Naive thymus-derived CD4-positive, alpha-beta T cell (primary cell): ENCODE results near the gene SSX4B. TPM values are rescaled to one million over a fixed set of nuclear protein-coding genes. Genes with fewer than 3 reads are reported as not detected.
A peak's percentile ranks its signal among the peaks of the same experiment; 100 is the strongest.
"Not testable (repeated sequence)": the region's sequence is repeated elsewhere in the genome, so short reads cannot be mapped to it uniquely, and the experiment has no call there.

Source experiments
- ATAC-seq: fragments of 150-1000 bp; cut with Tn5 transposase; 2 replicates; pipeline ENCODE4 v1.10.0; 2021; ENCODE audit warnings: mild to moderate bottlenecking, moderate library complexity
- CTCF ChIA-PET: fragments of 350-600 bp; sonication (Branson Sonifier 250); formaldehyde crosslinking; loops from one replicate; lab custom pipeline; 2021; ENCODE audit warnings: antibody characterized with exemption; lab: Charles Lee
- POLR2A ChIA-PET: fragments of 350-600 bp; sonication (Branson Sonifier 250); formaldehyde crosslinking; loops from one replicate; lab custom pipeline; 2021; ENCODE audit warnings: antibody characterized with exemption, inconsistent platforms; lab: Charles Lee
- DNase-seq, 9 donors: peaks; one replicate each; pipeline versions ENCODE4 v3.0.0 to v3.0.0-alpha.2; 2020 to 2022; ENCODE audit warnings: mixed read lengths in 1 of 9
- H3K27ac ChIP-seq: one replicate; pipeline ENCODE4 v1.7.0; 2013; ENCODE audit warnings: mild to moderate bottlenecking, low read depth, low read length, moderate library complexity
- H3K27me3 ChIP-seq, 2 donors: one replicate each; pipeline ENCODE4 v1.7.0; 2013; ENCODE audit warnings: low read length in 2 of 2, mild to moderate bottlenecking in 2 of 2, moderate library complexity in 2 of 2; ENCODE audit not compliant: control insufficient read depth in 2 of 2, insufficient read depth in 2 of 2
- H3K36me3 ChIP-seq, 3 experiments: 1 replicate in 2 of 3; 2 replicates in 1 of 3; pipeline ENCODE4 v1.7.0; 2013; ENCODE audit warnings: low read length in 3 of 3, mild to moderate bottlenecking in 3 of 3, moderate library complexity in 1 of 3; ENCODE audit not compliant: insufficient read depth in 3 of 3, control insufficient read depth in 2 of 3
- H3K4me1 ChIP-seq, 2 donors: one replicate each; pipeline ENCODE4 v1.7.0; 2013; ENCODE audit warnings: low read length in 2 of 2, mild to moderate bottlenecking in 2 of 2, moderate library complexity in 1 of 2; ENCODE audit not compliant: control insufficient read depth in 2 of 2, insufficient read depth in 2 of 2
- H3K4me3 ChIP-seq: 2 replicates; pipeline ENCODE4 v1.7.0; 2013; ENCODE audit warnings: mild to moderate bottlenecking, low read length
- H3K9me3 ChIP-seq, 3 experiments: 1 replicate in 2 of 3; 2 replicates in 1 of 3; pipeline ENCODE4 v1.7.0; 2013; ENCODE audit warnings: low read length in 3 of 3; ENCODE audit not compliant: control insufficient read depth in 2 of 3
- H3K27ac Mint-ChIP-seq, 9 donors: one replicate each; pipeline ENCODE4 v1.8.0; 2020 to 2022; ENCODE audit warnings: mixed read lengths in 9 of 9, mild to moderate bottlenecking in 8 of 9, moderate library complexity in 5 of 9, inconsistent platforms in 2 of 9
- H3K27me3 Mint-ChIP-seq, 5 donors: one replicate each; pipeline ENCODE4 v1.8.0; 2021 to 2022; ENCODE audit warnings: mixed read lengths in 5 of 5, mild to moderate bottlenecking in 1 of 5
- H3K36me3 Mint-ChIP-seq, 5 donors: one replicate each; pipeline ENCODE4 v1.8.0; 2020 to 2022; ENCODE audit warnings: mixed read lengths in 5 of 5, mild to moderate bottlenecking in 3 of 5, inconsistent platforms in 1 of 5
- H3K4me1 Mint-ChIP-seq, 7 donors: one replicate each; pipeline ENCODE4 v1.8.0; 2020 to 2022; ENCODE audit warnings: mixed read lengths in 7 of 7, mild to moderate bottlenecking in 3 of 7, inconsistent platforms in 1 of 7
- H3K4me3 Mint-ChIP-seq, 10 donors: one replicate each; pipeline ENCODE4 v1.8.0; 2020 to 2022; ENCODE audit warnings: mild to moderate bottlenecking in 10 of 10, mixed read lengths in 10 of 10, moderate library complexity in 6 of 10, inconsistent platforms in 2 of 10
- H3K9me3 Mint-ChIP-seq, 11 donors: one replicate each; pipeline ENCODE4 v1.8.0; 2020 to 2022; ENCODE audit warnings: mixed read lengths in 11 of 11, mild to moderate bottlenecking in 4 of 11, inconsistent platforms in 1 of 11, moderate library complexity in 1 of 11
- intact Hi-C, 2 donors: fragments of 100-400 bp; cut with micrococcal nuclease; formaldehyde crosslinking; loops; one replicate each; pipeline ENCODE4 v1.15.1; 2023
- polyA plus RNA-seq, 2 donors: library from polyadenylated mRNA; unstranded; fragments of 300-500 nt; fragmentation: Illumina TruSeq; gene quantifications; one replicate each; pipeline ENCODE4 v1.2.3, GENCODE V29; 2021
- total RNA-seq, 6 experiments: library from RNA in 5 of 6; stranded (reverse) in 5 of 6; gene quantifications; 1 replicate in 5 of 6; 2 replicates in 1 of 6; pipeline ENCODE4 v1.2.3 and lab custom pipeline; 2021 to 2026

SSX4B gene
- total and polyA plus RNA-seq, 7 experiments from 2014 or later, result not detected

DNA sequence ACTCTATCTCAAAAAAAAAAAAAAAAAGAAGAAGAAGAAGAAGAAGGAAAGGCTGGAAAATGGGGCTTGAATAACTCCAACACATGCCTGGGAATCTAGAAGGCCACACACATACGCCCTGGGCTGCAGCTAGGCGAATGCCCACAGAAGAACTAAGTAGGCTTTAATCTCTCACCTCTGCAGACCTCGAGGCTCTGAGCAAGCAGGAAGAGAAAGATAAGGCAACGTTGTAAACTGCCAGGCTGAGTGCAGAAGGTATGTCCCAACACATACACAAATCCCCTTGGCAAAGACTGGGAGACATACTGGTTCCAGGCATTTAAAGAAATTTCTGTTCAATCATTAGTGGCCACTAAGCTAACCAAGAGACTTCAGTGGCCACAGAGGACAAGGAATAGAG lies 39.9 kb upstream of the SSX4B start:
- intact Hi-C loops, result no loop called here
- H3K27me3 ChIP-seq, result no peaks in the 10 kb centered on the region
- Mint-ChIP-seq H3K36me3 (no peaks in the 10 kb centered on the region), H3K27ac (no peak overlapping the region), H3K9me3 (peaks cover 0 to 4% (median 0%) of the 10 kb centered on the region in 11 donors), H3K27me3 (no peaks in the 10 kb centered on the region), H3K4me1 (peaks cover 0 to 2% (median 0%) of the 10 kb centered on the region in 7 donors), H3K4me3 (no peak overlapping the region)
- DNase-seq (no peak), ATAC-seq (no peak)
- H3K4me1 ChIP-seq, result no peaks in the 10 kb centered on the region
- POLR2A ChIA-PET, result no interaction called here
- no peak overlapping the region for H3K27ac ChIP-seq
- H3K36me3 ChIP-seq, result no peaks in the 10 kb centered on the region
- CTCF ChIA-PET, result no interaction called here
- no peak overlapping the region for H3K4me3 ChIP-seq
- H3K9me3 ChIP-seq, result no peaks in the 10 kb centered on the region

GRCh38 chrX:48450076-48450475 lies 38.3 kb upstream of the SSX4B start:
- Mint-ChIP-seq H3K9me3 (peaks cover 0 to 4% (median 0%) of the 10 kb centered on the region in 11 donors), H3K4me3 (no peak overlapping the region), H3K4me1 (peaks cover 0 to 1% (median 0%) of the 10 kb centered on the region in 7 donors), H3K27me3 (no peaks in the 10 kb centered on the region), H3K36me3 (no peaks in the 10 kb centered on the region), H3K27ac (no peak overlapping the region)
- POLR2A ChIA-PET, result no interaction called here
- intact Hi-C loops, result no loop called here
- Histone ChIP-seq H3K4me1 (no peaks in the 10 kb centered on the region), H3K4me3 (no peak overlapping the region), H3K36me3 (no peaks in the 10 kb centered on the region), H3K9me3 (no peaks in the 10 kb centered on the region), H3K27ac (no peak overlapping the region), H3K27me3 (no peaks in the 10 kb centered on the region)
- ATAC-seq, result no peak
- no peak for DNase-seq
- CTCF ChIA-PET, result no interaction called here

GRCh38 chrX:48447201-48447600 lies 35.4 kb upstream of the SSX4B start:
- H3K27ac ChIP-seq, H3K9me3 ChIP-seq, H3K4me1 Mint-ChIP-seq, H3K27ac Mint-ChIP-seq, H3K4me3 ChIP-seq, H3K27me3 ChIP-seq, DNase-seq, intact Hi-C loops, H3K4me1 ChIP-seq, H3K36me3 Mint-ChIP-seq, POLR2A ChIA-PET, CTCF ChIA-PET, ATAC-seq, H3K4me3 Mint-ChIP-seq, H3K27me3 Mint-ChIP-seq, H3K9me3 Mint-ChIP-seq, H3K36me3 ChIP-seq: not testable (repeated sequence)

GRCh38 chrX:48433713-48434112 lies 22.0 kb upstream of the SSX4B start:
- DNase-seq, result peak in 5 of 9 donors; percentile 10 to 40 (median 27)
- H3K36me3 ChIP-seq, H3K27ac ChIP-seq, H3K4me1 ChIP-seq, H3K36me3 Mint-ChIP-seq, H3K4me3 ChIP-seq, intact Hi-C loops, CTCF ChIA-PET, H3K27me3 Mint-ChIP-seq, H3K27me3 ChIP-seq, ATAC-seq, H3K9me3 ChIP-seq: not testable (repeated sequence)
- peaks cover 0 to 39% (median 13%) of the 10 kb centered on the region in 11 donors for H3K9me3 Mint-ChIP-seq
- H3K4me1 Mint-ChIP-seq, result peaks cover 0 to 18% (median 6%) of the 10 kb centered on the region in 7 donors
- H3K4me3 Mint-ChIP-seq, result peak overlapping the region in 3 of 10 donors; percentile 31 to 52 (median 45)
- H3K27ac Mint-ChIP-seq, result peak overlapping the region in 1 of 9 donors; percentile 17
- POLR2A ChIA-PET, result interaction anchor here (0.7 to 1.4 kb wide), 3 partner anchors 38 to 759 kb away, joined by 3 read pairs; no protein-coding TSS in a partner anchor

- H3K27me3 ChIP-seq, intact Hi-C loops, H3K27ac Mint-ChIP-seq, DNase-seq, H3K4me1 ChIP-seq, H3K27me3 Mint-ChIP-seq, POLR2A ChIA-PET, H3K4me3 Mint-ChIP-seq, H3K4me3 ChIP-seq, H3K9me3 ChIP-seq, CTCF ChIA-PET, H3K36me3 Mint-ChIP-seq, H3K27ac ChIP-seq, H3K36me3 ChIP-seq, ATAC-seq: not testable (repeated sequence)
- Mint-ChIP-seq H3K9me3 (peaks cover 0 to 30% (median 10%) of the 10 kb centered on the region in 11 donors), H3K4me1 (peaks cover 0 to 24% (median 11%) of the 10 kb centered on the region in 7 donors)
Measured at GRCh38 chrX:48430166-48430565, 18.4 kb upstream of the SSX4B start.

- DNase-seq, H3K27me3 ChIP-seq, CTCF ChIA-PET, H3K36me3 Mint-ChIP-seq, ATAC-seq, H3K4me3 Mint-ChIP-seq, H3K27me3 Mint-ChIP-seq, H3K36me3 ChIP-seq, H3K27ac ChIP-seq, H3K27ac Mint-ChIP-seq, H3K9me3 ChIP-seq, intact Hi-C loops, H3K4me3 ChIP-seq, H3K4me1 ChIP-seq, POLR2A ChIA-PET: not testable (repeated sequence)
- Mint-ChIP-seq H3K4me1 (peaks cover 0 to 24% (median 11%) of the 10 kb centered on the region in 7 donors), H3K9me3 (peaks cover 0 to 25% (median 6%) of the 10 kb centered on the region in 11 donors)
Measured at GRCh38 chrX:48429606-48430005, 17.8 kb upstream of the SSX4B start.

- H3K9me3 Mint-ChIP-seq, ATAC-seq, intact Hi-C loops, H3K27ac Mint-ChIP-seq, H3K36me3 ChIP-seq, CTCF ChIA-PET, H3K4me1 Mint-ChIP-seq, H3K4me3 Mint-ChIP-seq, H3K27me3 Mint-ChIP-seq, H3K36me3 Mint-ChIP-seq, DNase-seq, H3K27ac ChIP-seq, POLR2A ChIA-PET, H3K27me3 ChIP-seq, H3K4me3 ChIP-seq, H3K9me3 ChIP-seq, H3K4me1 ChIP-seq: not testable (repeated sequence)
Measured at GRCh38 chrX:48427027-48427716, 15.4 kb upstream of the SSX4B start.
